MCF 10A (cell line): ENCODE data around the gene SLC43A1. TPM values are rescaled to one million over a fixed set of nuclear protein-coding genes. Genes with fewer than 3 reads are reported as not detected.

Experiments used
- BruUV-seq: library from RNA; stranded (reverse); fragments of 400-500 nt; replicated peaks from 2 replicates; lab custom pipeline; 2021; lab: Mats Ljungman, UMichigan
- CTCF ChIA-PET: fragments of 300-600 bp; sonication (Branson Sonifier 250); formaldehyde crosslinking; extraction: SDS; loops from one replicate; lab custom pipeline; 2021; ENCODE audit warnings: antibody characterized with exemption, inconsistent platforms; lab: Yijun Ruan, JAX
- POLR2A ChIA-PET: fragments of 300-600, 350-650 bp; sonication (Branson Sonifier 250); formaldehyde crosslinking; extraction: SDS; loops from one replicate; lab custom pipeline; 2020; ENCODE audit warnings: antibody characterized with exemption, inconsistent platforms; lab: Yijun Ruan, JAX
- DNase-seq: peaks from one replicate; pipeline ENCODE4 v3.0.0-alpha.2; 2018; ENCODE audit not compliant: unreplicated experiment
- H3K27ac Mint-ChIP-seq: one replicate; pipeline ENCODE4 v1.8.0; 2022; ENCODE audit warnings: mild to moderate bottlenecking, low read depth, mixed read lengths; ENCODE audit not compliant: unreplicated experiment
- H3K27me3 Mint-ChIP-seq: one replicate; pipeline ENCODE4 v1.8.0; 2022; ENCODE audit warnings: mixed read lengths; ENCODE audit not compliant: insufficient read depth, unreplicated experiment
- H3K36me3 Mint-ChIP-seq: one replicate; pipeline ENCODE4 v1.8.0; 2022; ENCODE audit warnings: mild to moderate bottlenecking, moderate library complexity, mixed read lengths; ENCODE audit not compliant: insufficient read depth, unreplicated experiment
- H3K4me1 Mint-ChIP-seq: one replicate; pipeline ENCODE4 v1.8.0; 2022; ENCODE audit warnings: mixed read lengths; ENCODE audit not compliant: insufficient read depth, unreplicated experiment
- H3K4me3 Mint-ChIP-seq: one replicate; pipeline ENCODE4 v1.8.0; 2022; ENCODE audit warnings: mild to moderate bottlenecking, moderate library complexity, mixed read lengths; ENCODE audit not compliant: unreplicated experiment
- H3K9me3 Mint-ChIP-seq: one replicate; pipeline ENCODE4 v1.8.0; 2022; ENCODE audit warnings: mixed read lengths; ENCODE audit not compliant: unreplicated experiment
- CTCF ChIP-seq: fragments of 200-600 bp; IDR thresholded peaks from one replicate; pipeline ENCODE4 v1.8.0; 2022; ENCODE audit warnings: antibody characterized with exemption, mild to moderate bottlenecking; ENCODE audit not compliant: unreplicated experiment
- intact Hi-C: fragments of 100-400 bp; cut with micrococcal nuclease; formaldehyde crosslinking; loops from 2 replicates; pipeline ENCODE4 v1.14.1; 2022
- total RNA-seq: library from RNA; stranded (reverse); gene quantifications from 2 replicates; pipeline ENCODE4 v1.2.3, GENCODE V29; 2022

Gene SLC43A1
- total RNA-seq, 1 experiment from 2014 or later = 3.2 TPM

DNA sequence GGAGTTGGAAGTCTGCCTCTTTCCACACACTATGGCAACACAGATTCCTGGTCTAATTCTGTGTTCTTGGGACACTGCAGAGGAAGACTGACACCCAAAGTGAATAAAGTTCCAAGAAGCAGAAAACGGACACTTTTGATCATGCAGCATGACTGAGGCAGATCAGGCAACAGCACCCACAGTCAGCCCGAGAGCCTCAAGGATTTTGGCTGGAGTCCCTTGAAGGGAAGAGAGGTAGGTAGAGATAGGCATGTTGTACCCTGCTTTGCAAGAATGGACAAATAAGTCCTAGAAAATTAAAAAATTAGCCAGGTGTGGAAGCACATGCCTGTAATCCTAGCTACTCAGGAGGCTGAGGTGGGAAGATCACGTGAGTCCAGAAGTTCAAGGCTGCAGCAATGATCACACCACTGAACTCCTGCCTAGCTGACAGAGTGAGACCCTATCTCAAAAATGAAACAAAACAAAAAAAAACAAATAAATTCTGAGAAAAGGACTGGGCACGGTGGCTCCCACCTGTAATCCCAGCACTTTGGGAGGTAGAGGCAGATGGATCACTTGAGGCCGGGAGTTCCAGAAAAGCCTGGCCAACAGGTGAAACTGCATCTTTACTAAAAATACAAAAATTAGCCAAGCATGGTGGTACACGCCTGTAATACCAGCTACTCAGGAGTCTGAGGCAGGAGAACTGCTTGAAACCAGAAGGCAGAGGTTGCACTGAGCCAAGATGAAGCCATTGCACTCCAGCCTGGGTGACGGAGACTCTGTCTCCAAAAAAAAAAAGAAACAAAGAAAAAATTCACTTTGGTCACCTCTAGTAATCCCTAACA is 6.9 kb downstream of the SLC43A1 start:
- Mint-ChIP-seq H3K36me3 (no peaks in the 10 kb centered on the region), H3K27me3 (no peaks in the 10 kb centered on the region), H3K4me3 (no peak overlapping the region), H3K4me1 (no peaks in the 10 kb centered on the region), H3K9me3 (no peaks in the 10 kb centered on the region), H3K27ac (no peak overlapping the region)
- no peak for DNase-seq
- no TSS peak for BruUV-seq
- TF ChIP-seq CTCF = no peak
- ChIA-PET CTCF (interaction anchor here (1.2 to 2.5 kb wide), 3 partner anchors 15 to 51 kb away, joined by 5 to 11 read pairs (median 9); no protein-coding TSS in a partner anchor), POLR2A (no interaction called here)
- intact Hi-C loops = no loop called here

DNA sequence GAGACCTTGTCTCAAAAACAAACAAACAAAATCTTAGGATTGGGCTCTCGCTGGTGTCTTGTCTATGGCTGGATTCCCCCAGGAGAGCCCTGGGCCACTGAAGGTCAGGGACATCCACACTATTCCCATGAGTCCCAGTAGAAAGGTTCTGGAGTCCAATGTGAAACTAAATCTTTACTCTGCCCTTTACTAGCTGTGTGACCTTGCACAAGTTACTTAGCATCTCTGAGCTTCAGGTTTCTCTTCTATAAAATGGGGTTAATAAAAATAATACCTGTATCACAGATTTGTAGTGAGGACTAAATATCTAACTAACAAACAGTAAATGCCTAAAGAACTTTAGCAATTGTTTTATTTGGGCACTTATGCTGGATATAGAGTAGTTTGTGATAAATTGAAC is 9.0 kb downstream of the SLC43A1 start:
- no peak for DNase-seq
- Mint-ChIP-seq H3K4me1 (no peaks in the 10 kb centered on the region), H3K27me3 (no peaks in the 10 kb centered on the region), H3K9me3 (no peaks in the 10 kb centered on the region), H3K27ac (no peak overlapping the region), H3K36me3 (no peaks in the 10 kb centered on the region), H3K4me3 (no peak overlapping the region)
- CTCF ChIA-PET = interaction anchor here (0.6 to 3.0 kb wide), 5 partner anchors 12 to 138 kb away, joined by 3 to 30 read pairs (median 4); no protein-coding TSS in a partner anchor
- intact Hi-C loops = no loop called here
- no TSS peak for BruUV-seq
- POLR2A ChIA-PET = interaction anchor here (0.8 kb wide), 1 partner anchor 23 kb away, joined by 3 read pairs; no protein-coding TSS in a partner anchor
- no peak for TF ChIP-seq CTCF

DNA sequence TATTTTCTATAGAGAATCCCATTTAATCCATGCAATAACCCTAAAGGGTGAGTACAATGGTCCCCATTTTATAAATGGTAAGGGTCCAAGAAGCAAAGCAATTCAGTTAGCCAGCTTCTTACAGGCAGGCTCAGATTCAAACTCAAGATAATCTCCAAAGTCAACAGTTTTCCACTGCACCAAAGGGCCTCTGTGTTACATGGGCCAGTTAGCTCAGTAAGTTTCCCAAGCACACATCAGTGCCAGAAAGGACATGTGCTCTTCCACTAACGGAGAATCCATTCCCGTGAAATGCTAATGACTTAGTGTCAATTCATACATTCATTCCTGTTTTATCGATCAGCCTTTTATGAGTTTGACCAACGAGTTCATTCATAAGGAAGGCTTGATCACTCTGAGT is 11.0 kb downstream of the SLC43A1 start:
- no peak overlapping the region for H3K27ac Mint-ChIP-seq
- H3K9me3 Mint-ChIP-seq = no peaks in the 10 kb centered on the region
- BruUV-seq = no TSS peak
- CTCF ChIA-PET = interaction anchor here (0.7 to 3.0 kb wide), 4 partner anchors 11 to 47 kb away, joined by 4 to 30 read pairs (median 11); no protein-coding TSS in a partner anchor
- no peak for DNase-seq
- TF ChIP-seq CTCF = no peak
- peaks cover 8% of the 10 kb centered on the region for H3K4me1 Mint-ChIP-seq
- POLR2A ChIA-PET = interaction anchor here (0.6 kb wide), 1 partner anchor 1287 kb away, joined by 3 read pairs; no protein-coding TSS in a partner anchor
- H3K36me3 Mint-ChIP-seq = no peaks in the 10 kb centered on the region
- no peaks in the 10 kb centered on the region for H3K27me3 Mint-ChIP-seq
- intact Hi-C loops = no loop called here
- no peak overlapping the region for H3K4me3 Mint-ChIP-seq

- Mint-ChIP-seq H3K27me3 (no peaks in the 10 kb centered on the region), H3K36me3 (no peaks in the 10 kb centered on the region), H3K27ac (no peak overlapping the region), H3K4me3 (no peak overlapping the region), H3K4me1 (peaks cover 8% of the 10 kb centered on the region), H3K9me3 (no peaks in the 10 kb centered on the region)
- intact Hi-C loops = no loop called here
- TF ChIP-seq CTCF = no peak
- CTCF ChIA-PET = interaction anchor here (0.6 to 2.7 kb wide), 7 partner anchors 9 to 154 kb away, joined by 3 to 18 read pairs (median 6); no protein-coding TSS in a partner anchor
- POLR2A ChIA-PET = no interaction called here
- DNase-seq = no peak
- BruUV-seq = no TSS peak
Measured at GRCh38 chr11:57502870-57503269, 12.6 kb downstream of the SLC43A1 start.
